HG03039 (cell line): Measurements from ENCODE around the gene CDH4.
"Not testable (repeated sequence)": the region's sequence is repeated elsewhere in the genome, so short reads cannot be mapped to it uniquely, and the experiment has no call there.

Experiments used
- ATAC-seq: cut with Tn5 transposase; IDR thresholded peaks from one replicate; pipeline ENCODE4 v1.9.1; 2021; ENCODE audit warnings: mild to moderate bottlenecking, moderate library complexity; ENCODE audit not compliant: unreplicated experiment

CDH4 gene

DNA sequence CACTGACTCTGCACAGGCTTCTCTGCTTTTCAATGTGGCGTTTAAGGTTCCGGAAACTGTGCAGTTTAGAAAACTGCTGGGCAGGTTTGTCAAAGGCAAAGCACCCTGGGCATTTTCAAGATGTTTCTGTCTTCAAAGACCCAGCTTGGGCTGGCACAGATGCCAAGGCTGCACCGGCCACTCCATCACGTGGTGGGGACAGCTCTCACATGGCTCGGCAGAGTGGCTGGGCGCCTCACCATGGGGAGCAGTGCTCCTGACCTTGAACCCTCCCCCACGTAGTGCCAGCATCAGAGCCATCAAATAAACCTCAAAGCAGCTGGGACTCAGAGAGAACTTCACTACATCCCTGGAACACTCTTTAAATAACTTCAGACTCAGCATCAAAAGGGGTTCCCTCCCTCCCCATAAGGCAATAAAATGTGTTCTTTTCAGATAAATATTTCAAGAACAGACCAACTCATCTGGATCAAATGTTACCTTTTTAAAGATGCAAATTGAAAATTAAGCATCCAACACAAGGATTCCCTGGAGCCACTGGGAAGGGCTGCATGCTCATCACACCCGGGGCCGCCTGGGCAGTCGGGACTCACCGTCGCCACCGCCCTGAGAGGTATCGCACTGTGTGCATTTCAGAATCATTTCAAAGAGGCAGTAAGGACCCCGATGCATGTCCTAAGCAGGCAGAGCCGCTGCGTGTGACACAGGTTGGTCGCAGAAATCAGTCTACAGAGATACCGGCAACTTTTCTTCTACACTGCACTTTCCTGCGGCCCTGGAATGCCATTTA is 157.1 kb downstream of the CDH4 start:
- no peak for ATAC-seq

DNA sequence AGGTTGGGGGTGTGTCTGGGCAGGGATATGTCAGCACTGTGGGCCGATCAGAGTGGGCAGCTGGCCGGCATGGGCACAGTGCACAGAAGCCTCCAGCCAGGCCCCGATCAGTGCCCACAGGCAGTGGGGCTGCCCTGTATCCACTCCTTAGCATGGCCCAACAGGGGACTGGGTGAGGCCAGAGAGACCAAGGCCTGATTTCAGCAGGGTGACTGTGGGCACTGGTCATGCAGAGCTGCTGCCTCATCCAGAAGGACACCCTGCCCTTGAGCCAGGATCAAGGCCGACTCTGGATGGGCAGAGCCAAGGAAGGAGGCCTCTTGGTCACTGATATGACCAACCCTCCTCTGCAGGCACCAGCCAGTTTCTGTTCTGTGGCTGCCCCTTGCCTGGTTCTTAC is 159.7 kb downstream of the CDH4 start:
- no peak for ATAC-seq

DNA sequence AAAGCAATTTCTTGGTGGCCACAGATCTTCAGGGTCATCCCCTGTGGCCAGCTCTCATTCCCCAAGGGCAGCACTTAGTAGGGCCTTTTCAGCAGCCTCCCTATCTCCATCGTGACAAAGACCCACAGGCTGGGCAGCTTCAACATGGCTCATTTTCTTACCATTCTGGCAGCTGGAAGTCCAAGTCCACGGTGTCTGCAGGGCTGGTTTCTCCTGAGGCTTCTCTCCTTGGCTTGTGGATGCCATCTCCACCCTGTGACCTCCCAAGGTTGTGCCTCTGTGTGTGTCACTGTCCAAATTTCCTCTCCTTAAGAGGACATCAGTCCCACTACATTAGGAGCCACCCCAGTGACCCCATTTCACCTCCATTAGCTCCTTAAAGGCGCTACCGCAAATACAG is 161.7 kb downstream of the CDH4 start:
- ATAC-seq = no peak

DNA sequence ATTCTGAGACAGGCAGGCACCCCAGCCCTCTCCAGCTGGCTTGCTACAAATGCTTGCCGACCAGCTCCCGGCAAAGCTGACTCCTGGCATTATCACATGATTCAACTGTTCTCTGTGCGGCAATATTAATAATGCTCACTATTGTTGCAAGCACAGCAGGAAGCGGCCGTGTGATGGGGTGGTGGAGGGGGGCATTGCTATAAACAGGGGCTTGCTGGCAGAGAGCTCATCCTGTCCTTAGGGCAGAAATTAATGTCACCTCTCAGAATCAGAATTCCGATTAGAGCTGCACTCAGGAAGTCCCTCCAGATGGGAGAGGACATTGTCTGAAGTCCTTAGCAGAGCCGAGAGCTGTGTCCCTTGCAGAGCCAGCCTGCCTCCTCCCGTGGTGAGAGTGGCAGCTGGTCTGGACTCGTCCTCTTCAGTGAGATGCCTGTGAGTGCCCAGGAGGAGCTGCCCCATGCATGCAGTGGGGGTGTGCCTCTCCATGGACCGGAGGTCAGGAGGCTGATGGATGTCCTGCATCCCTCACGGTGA is 162.5 kb downstream of the CDH4 start:
- no peak for ATAC-seq

DNA sequence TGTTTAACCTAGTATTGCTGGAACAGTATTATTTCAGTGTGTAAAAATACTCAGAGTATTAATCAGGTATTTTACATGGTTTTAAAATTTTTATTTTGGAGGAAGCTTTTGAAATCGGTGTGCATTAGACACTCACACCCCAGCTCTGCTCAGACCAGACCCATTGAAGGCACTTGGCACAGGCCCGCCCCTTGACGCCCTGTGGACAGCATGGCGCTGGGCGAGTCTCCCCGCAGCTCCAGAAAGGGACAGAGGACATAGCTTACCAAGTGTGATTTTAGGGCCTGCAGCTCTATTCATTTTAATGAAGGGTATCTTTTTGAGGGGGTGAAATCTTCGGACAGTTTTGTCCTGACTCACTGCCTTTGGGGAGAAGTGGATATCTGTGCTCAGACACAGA is 164.5 kb downstream of the CDH4 start:
- ATAC-seq = no peak

DNA sequence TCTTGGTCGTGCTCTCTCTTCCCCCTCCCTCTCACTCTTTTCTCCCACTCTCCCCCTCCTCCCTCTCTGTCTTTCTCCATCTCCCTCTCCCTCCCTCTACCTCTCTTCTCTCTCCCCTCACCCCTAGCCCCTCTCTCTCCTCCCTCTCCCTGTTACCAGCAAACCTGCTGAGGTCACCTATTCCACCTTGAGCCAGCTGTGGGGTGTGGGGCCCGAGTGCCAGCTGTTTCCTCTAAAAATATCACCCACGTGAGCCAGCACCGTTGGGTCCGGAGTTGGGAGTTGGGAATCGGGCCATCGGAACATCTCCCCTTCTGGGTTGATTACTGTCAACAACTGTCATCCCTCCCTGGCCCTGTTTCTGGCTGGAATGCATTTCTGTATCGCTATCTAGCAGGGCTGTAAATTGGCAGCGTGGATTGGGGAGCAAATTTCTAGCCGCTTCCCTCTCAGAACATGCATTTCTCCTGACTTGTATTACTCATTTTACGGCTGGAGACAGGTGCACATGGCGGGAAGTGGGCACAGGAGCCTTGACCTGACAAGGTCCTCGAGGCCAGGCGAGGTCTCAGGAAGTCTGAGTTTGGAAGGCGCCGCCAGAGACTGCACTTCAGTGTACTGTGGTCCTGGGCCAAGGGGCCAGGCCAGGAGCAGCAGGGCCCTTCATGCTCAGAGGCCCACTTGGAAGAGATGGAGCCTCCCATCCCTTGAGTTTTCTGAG is 165.3 kb downstream of the CDH4 start:
- no peak for ATAC-seq

DNA sequence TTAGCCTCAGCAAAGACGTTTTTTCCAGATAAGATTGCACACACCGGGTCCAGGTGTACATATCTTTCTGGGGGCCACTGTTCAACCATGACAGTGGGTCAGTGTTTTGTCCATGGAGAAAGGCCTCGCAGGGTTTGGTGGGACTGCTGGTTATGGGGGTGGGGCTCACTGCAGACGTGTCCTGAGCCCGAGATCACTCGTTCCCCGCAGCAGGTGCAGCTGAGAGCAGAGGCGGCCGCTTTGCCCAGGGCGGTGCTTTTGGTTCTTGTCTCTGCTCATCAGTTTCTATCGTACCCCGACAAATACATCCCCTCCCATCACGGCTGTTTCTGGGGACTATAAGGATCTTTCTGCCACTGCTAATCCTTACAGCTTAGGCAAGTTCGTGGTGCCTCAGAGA is 166.9 kb downstream of the CDH4 start:
- no peak for ATAC-seq

DNA sequence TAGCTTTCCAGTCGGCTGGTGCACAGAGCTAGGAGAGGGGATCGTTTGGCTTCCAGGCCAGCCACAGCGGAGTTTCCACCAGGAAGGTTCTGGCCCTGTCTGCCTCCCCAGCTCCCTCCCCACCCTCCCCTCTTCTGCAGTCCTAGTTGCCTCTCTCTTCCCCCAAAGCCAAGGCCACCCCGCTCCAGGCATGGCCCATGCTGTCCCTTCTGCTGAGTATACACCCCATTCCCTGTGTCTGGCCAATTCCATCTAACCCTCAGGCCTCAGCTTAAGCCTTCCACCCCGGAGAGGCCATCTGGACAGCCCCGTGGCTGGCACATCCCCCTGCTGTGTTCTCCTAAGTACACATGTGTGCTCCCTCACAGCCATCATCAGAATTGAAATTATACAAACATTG is 167.4 kb downstream of the CDH4 start:
- no peak for ATAC-seq

DNA sequence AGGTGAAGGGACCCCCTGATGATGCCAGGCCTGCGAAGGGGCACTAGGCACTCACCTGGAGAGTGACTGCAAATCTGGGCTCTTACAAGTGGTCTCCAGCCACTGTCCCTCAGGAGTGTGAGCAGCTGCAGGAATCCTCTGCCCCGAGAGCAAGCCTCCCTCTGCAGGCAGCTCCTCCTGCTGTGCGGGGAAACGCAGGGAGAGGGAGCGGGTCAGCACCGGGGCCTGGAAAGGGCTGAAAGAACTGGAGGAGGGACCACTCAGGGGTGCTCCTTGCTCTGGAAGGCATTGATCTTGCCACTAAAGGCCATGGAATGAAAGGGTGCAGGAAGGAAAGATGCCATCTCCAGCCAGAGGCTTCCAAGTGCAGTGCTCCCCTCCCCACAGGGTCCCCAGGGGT is 168.0 kb downstream of the CDH4 start:
- ATAC-seq = no peak

DNA sequence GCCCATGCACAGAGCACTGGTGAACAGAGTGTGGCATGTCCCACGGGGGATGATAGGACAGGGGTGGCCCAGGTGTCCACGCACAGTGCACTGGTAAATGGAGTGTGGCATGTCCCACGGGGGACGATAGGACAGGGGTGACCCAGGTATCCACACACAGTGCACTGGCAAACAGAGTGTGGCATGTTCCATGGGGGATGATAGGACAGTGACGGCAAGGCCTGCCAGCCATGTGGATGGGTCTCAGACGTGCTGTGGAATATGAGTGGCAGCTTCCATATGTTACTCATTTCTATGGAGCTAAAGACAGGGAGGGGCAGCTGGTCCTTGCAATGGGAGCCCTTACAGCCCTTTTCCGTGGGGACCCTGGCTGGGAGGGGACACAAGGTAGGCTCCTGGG is 168.7 kb downstream of the CDH4 start:
- ATAC-seq = no peak

DNA sequence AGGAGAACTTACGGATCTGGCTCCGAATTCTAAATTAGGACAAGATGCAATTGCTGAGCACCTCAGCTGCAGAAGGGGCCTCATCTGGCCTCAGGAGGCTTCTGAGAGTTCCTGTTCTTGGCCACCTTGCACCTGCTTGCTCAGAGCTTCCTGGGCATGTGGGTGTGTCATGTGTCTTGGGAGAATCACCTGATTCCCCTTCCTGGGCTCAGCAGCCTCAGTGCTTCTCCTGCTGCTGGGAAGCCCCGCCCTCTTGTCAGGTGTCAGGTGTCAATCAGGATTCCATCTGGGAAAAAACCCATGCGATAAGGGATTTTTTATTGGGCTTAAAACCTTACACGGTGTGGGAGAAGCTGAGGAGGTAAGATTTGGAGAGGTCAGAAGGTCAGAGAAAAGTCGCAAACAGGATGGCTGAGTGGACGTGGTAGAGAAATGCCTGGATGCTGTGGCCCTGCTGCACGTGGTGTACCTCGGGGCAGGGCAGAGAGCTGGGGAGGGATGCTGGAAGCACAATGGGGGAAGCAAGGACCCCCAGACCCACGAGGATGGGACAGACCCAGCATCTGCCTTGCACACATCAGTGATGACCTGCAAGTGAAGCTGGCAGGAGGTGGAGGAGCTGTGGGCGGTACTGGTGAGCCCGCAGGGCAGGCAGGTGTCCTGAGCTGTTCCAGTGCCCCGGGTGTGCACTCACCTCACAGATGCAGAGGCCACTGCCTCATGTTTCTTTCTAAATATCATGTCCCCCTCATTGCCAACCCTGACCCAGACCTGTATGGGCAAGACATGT is 170.8 kb downstream of the CDH4 start:
- ATAC-seq = no peak

DNA sequence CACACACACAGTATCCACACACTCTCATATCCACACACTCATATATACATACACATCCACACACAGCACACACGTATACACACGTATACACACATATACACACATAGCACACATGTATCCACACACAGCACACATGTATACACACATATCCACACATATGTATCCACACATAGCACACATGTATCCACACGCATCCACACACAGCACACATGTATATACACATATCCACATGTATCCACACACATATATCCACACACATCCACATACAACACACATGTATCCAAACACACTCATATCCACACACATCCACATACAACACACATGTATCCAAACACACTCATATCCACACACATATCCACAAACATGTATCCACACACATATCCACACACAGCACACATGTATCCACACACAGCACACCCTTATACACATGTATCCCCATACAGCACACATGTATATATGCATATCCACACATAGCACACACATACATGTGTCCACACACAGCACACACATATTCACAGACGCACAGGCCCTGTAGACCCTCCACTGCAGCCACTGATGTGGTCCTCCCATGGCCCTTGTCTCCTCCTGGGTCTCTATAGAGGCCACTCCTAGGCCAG is 172.1 kb downstream of the CDH4 start:
- no peak for ATAC-seq

DNA sequence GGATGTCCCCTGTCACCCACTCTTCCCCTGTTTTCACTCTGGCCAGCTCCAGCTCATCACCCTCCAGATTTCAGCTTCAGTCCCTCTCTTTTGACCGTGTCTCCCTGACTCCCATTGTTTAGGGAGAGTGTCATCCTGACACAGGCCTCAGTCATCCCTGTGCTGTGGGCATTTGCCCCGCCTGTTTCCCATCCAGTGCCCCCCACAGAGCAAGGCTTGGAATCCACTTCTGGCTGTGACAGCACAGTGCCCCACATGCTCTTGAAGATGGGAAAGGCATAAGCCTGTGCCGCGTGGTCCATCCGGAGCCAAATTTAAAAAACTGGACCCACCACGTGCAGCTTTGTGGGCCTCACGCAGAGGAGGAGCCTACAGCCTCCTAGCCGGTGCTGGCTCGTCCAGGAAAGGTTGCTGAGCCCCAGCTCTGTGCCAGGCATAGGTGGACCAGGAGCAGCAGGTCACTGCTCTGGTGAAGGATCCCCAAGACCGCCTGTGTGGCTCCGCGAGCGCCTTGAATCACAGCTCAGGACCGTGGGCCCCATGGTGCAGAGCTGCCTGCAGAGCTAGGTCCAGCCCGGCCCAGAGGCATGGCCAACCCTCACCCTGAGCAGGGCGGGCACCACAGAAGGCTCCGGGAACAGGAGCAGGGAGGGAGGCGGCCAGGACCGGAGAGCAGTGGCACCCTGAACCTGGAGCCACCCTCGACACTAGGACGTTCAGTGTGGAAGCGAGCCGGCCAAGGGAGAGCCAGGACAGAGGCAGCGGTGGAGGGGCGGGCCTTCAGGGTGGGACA is 172.8 kb downstream of the CDH4 start:
- ATAC-seq = no peak

DNA sequence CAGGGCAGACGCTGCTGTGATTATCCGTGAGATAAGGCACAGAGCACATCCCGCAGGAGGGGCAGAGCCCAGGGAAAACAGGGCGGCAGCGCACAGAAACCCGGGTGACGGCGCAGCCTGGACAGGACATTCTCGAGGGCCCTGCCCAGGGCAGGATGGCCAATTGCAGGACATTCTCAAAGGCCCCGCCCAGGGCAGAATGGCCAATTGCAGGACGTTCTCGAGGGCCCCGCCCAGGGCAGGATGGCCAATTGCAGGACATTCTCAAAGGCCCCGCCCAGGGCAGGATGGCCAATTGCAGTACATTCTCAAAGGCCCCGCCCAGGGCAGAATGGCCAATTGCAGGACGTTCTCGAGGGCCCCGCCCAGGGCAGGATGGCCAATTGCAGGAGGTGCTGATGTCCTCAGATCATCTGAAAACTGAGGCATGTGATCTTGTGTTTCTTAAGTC is 173.5 kb downstream of the CDH4 start:
- ATAC-seq = not testable (repeated sequence)

DNA sequence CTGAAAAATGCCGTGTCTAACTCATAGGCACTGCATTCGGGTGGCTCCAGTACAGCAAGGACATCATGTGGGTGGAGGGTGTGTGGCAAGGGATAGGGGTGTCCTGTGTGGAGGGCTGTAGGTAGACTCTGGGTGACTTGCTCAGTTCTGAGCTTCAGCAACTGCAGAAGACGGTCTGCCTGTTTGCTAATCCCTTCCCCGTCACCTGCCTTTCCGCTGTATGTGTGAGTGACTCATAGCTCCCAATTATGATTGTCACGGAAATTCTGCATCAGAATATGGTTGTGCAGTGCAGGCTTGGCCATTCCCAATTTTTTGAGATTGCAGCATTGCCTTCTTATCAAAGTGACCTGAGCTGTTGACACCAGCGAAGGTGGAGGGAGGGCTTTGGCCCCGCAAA is 174.3 kb downstream of the CDH4 start:
- ATAC-seq = no peak

DNA sequence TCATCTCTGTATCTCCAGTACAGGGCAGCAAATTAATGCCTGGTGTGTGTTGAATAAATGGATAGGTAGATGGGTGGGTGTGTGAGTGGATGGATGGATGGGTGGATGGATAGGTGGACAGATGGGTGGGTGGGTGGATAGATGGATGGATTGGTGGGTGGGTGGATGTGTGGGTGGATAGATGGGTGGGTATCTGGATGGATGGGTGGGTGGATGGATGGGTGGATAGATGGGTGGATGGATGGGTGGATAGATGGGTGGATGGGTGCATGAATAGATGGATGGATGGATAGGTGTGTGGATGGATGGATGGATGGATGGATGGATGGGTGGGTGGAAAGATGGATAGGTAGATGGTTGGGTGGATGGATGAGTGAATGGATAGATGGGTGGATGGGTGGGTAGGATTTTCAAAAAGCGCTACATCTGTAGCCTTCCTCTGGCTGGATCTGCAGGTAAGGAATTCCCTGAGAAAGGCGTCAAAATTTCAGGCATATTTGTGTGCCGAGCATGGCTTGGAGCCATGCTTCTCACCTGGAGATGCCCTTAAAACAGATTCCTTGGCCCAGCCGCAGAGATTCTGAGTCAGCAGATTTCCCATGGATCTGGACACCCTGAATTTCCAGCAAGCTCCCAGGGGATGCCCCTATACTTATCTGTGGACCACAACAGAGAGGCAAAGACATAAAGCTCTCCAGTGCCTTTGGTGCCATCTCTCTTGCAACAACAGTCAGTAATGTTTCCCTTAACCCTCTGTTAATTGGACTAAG is 177.6 kb downstream of the CDH4 start:
- no peak for ATAC-seq

DNA sequence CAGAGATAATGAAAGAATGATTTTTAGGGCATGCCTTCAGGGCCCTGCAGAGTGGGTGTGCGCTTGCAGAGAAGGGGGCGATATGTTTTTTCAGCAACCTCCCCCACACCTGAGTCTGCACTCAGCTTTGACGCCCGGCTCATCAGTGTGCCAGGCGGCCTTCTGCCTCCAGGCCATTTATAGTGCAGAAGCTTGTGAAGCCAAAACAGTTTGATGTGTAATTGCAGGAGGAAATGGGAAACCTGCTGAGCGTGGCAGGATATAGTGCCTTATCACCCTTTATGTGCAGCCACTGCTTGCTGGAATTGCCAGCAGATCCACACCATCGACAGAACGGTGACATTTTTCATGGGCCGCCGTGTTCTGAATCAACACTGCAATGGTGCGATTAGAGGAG is 178.2 kb downstream of the CDH4 start:
- no peak for ATAC-seq

DNA sequence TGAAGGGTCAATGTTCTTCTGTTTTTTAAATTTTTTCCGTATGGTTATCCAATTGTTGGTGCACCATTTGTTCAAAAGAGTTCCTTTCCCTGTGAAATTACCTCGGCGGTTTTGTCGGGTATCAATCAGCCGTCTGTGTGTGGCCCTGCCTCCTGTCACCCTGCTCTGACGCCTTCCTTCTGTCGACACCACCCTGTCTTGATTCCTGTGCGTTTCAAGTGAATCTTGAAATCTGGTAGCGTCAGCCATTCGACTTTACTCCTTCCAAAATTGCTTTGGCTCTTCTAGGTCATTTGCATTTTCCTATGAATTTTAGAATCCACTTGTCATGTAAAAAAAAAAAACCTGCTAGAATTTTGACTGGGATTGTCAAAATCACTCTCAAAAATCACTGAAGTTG is 181.1 kb downstream of the CDH4 start:
- no peak for ATAC-seq

DNA sequence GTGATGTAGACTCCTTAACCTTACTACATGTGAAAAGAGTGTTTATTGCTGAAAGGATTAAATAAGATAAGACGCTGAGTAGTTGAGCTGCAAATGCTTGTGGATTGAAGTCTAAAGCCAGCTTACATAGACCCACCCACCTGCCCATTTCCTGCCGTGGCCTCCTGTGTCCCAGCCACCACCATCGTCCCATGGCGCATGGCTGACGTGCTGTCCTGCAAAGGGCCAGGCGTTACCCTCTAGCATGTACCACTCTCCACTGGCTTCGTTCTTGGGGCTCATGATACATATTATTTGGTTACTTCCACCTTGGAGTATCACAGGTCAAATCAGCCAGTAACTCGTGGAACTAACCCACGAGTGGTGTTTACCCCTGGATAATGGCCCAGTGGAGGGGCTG is 181.8 kb downstream of the CDH4 start:
- ATAC-seq = no peak
